Right forelimb (tissue), 1 donor: Measurements from ENCODE around the gene NRG3.

Experiments used
- DNase-seq: peaks from one replicate; pipeline ENCODE4 v3.0.0-alpha.2; 2018

Gene NRG3

DNA sequence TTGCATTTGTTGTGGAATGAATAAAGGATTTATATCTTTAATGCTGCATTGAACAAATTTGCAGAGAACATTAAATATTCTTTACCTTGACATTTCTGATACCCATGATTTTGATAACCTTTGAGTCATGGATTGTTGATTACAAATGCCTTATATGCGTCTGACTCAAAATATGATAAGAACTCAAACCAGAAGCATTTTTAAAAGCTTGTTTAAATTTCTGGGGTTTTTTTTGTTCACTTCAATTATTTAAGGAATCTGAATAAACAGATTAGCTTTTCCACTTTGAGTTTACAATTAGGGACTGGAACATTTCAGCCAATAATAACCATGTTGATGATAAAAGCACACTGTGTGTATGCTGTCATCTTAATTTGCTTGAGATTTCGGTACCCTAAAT, 253.5 kb downstream of the NRG3 start:
- DNase-seq = no peak

GRCh38 chr10:82136103-82136502, 261.1 kb downstream of the NRG3 start:
- DNase-seq = no peak

GRCh38 chr10:82144153-82144552, 269.2 kb downstream of the NRG3 start:
- no peak for DNase-seq

GRCh38 chr10:82148764-82149163, 273.8 kb downstream of the NRG3 start:
- no peak for DNase-seq

DNA sequence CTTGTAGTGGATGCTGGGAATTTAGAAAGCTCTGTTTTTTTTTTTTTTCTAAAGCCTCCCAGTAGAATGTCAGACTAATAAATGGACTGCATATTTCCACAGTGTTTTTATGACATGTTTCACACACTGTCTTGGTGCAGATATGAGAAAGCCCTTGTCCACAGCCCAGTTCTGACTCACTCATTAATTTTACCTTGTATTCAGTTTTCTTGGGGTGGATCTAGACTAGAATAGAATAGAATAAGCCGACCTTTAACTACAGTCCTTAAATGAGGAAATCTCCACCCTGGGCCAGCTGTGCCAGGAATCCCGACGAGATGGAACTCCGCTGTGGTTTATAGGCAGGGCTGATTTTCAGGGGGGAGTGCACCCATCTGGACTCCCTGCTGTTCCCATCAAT, 274.7 kb downstream of the NRG3 start:
- DNase-seq = no peak

- DNase-seq = no peak
Measured at GRCh38 chr10:82150123-82150900, 275.3 kb downstream of the NRG3 start.

- no peak for DNase-seq
Measured at GRCh38 chr10:82160307-82160706, 285.3 kb downstream of the NRG3 start.

DNA sequence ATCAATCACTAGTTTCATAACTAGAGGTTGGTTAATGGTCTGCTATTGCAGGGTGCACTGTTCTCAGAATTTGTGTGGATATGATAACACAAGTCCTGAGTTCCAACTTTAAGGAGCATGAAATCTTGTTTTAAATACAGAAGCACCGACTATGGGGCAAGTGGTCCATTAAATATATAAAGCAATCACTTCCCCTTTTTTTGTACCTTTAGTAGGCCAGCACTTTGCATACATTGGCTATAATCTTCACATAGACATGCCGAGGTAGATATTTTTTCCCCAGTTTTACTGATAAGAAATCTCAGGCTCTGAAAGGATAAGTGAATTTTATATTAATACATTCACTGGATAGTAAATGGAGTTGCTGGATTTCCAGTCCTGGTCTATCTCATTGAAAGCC, 286.3 kb downstream of the NRG3 start:
- no peak for DNase-seq

- DNase-seq = no peak
Measured at GRCh38 chr10:82162549-82163195, 287.7 kb downstream of the NRG3 start.

GRCh38 chr10:82171899-82172298, 296.9 kb downstream of the NRG3 start:
- DNase-seq = no peak

- no peak for DNase-seq
Measured at GRCh38 chr10:82176587-82176986, 301.6 kb downstream of the NRG3 start.

- no peak for DNase-seq
Measured at GRCh38 chr10:82190432-82191260, 315.7 kb downstream of the NRG3 start.

DNA sequence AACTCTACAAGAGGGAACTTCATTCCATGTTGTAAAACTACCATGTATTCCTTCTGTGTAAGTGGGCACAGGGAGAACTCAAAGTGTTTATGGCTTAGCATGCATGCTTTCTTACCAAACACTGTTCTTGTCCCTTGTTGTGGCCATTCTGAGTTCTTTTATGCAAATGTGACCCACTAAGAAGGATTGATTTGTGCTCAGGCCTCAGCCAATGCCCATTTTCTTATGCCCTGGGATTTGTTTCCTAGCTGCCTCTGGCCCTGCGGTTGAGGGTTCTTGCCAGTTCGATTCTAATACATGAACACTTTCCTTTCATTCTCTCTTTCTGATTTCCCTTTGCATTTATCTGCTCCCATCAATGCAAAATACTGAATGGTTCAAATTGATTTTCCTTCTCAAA, 316.7 kb downstream of the NRG3 start:
- DNase-seq = no peak

GRCh38 chr10:82192665-82193064, 317.7 kb downstream of the NRG3 start:
- DNase-seq = no peak

DNA sequence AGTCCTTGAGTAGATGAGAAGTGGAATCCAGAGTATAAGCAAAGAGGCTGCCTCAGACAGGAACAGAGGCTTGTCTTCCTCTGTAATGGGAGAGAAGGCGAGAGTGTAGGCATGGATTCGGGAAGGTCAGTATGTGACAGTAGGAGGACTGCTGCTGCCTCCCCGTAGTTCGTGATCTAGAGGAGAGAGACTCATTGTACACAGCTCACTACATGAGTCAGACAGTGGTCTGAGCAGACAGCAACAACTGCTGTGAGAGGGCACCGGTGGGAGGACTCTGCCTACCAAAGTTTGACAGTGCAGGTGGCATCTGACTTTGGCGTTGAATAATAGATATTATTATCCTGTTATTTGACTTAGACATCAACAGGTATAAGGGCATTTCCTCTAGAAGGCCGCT, 319.4 kb downstream of the NRG3 start:
- no peak for DNase-seq

DNA sequence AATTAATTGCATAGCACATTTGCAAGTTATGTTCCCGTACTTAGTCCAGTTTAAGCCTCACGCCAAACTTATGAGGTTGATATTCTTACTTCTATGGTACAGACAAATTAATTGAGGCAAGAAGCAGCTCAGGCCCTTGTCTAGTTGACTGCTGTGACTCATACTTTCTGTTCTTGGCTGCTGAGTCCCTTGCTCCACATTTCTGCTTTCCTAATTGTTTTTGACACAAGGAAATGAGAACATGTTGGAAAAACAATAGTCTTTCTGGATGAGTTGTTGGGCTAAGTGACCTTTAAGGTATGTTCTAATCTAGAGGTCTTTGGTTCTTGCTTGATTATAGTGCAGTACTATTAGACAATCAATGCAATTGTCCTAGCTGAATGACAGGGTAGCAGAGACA, 331.8 kb downstream of the NRG3 start:
- DNase-seq = no peak

DNA sequence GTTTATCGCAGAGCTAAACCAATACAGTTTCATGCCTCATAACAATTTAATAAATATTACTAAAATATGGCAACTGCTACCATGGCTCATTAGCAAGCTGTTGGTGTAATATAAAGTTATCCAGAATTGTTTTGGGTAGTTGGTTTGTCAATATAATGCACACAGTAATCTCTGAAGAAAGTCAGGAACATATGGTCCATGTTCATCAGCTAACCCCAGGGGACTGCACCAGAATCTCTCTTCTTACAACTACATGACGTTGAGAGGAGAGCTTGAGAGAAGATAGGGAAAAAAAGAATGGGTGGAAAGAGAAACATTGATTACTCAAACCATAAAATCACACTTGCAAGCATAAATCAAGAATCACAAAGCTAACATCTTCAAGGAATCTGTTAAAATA, 333.7 kb downstream of the NRG3 start:
- no peak for DNase-seq

DNA sequence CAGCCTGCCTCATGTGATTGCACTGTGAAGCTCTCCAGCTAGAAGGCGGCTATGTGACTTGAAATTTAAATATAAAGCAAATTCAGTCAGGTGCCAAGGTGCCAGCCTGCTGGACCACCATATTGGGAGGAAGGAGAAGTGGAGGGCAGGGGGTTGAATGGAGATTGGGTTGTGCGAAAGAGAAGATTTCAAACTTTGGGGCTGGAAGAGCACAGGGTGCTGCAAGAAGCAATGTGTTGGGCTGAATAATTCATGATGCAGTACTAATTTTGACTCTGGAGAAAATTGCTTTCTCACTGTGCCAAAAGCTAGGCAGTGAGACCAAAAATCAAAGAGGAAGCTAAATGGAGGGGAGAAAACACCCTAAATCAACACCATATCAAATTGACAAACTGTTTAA, 335.3 kb downstream of the NRG3 start:
- no peak for DNase-seq

DNA sequence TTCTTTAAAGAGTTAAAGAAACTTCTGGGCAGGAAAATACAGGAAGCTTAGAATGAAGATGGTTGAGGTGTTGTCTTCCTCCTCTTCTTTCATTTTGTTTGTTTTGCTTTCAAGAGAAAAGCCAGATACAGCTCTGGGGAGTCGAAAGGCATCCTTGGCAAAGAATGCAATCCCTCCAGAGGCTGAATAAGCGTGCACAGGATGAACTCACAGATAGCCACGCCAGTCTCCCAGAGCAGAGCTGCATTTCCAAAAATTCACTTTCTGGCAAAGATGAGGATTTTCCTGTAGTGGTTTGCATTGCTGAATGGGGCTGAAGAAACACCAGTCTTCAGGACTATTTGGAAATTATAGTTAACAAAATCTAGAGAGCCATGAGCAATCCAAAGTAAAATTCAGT, 336.4 kb downstream of the NRG3 start:
- DNase-seq = no peak

- no peak for DNase-seq
Measured at GRCh38 chr10:82212753-82213152, 337.8 kb downstream of the NRG3 start.

DNA sequence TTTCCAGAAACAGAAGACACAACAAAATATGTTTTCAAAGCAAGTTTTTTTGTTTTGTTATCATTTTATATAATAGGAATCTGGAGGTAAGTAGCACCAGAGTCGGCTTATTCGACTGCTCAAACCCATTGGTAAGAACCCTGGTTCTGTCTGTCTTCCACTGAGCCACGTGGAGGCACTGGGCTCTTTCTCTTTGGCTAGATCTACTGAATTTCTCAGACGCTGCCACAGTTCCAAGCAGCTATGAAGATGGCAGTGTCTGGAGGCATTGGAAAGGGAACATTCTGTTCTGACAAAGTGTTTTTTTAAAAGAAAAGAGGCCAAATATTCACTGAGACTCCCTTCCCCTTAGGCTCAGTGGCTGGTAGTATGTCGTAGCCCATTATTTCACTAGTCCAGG, 338.8 kb downstream of the NRG3 start:
- DNase-seq = no peak

DNA sequence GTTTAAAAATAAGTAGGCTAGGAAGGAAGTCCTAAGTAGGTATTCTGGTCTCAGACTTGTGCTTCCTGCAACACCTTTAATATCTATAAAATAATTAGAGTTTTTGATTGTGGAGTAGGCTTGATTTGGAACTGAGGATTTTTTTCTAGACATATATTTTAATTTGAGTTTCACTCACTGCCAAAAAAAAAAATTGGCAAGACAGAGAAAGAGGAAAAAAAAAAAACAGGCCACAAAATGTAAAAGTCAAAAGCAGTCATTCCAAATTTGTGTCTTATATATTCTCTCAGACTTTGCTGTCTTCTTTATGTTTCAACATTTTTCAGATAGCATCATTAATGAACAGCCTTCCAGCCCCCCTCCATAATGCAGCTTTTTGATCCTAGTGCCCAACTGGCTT, 346.1 kb downstream of the NRG3 start:
- DNase-seq = no peak

DNA sequence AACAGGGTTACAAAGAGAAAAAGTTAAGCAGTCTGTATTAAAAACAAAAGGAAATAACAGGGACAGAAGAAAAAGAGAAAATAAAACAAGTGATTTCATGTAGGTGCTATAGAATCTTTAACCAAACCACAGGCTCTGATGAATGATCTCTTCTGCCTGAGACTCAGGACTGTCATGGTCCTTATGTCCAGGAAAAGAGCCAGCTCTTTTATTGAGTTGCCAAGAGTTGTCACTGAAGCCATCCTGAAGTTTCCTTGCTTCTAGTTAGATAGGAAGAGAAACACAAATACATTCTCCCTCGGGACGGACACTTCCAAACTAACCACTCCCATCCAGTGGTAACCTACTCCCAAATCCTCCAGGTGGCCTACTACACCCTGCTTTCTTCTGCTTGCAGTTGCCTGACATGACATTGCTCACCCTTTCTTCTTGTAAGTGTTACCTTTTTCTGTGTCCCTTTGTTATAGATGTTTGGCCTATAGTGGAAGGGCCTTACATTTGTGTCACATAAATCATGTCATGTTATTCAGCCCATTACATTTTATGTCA, 346.7 kb downstream of the NRG3 start:
- DNase-seq = no peak

GRCh38 chr10:82228701-82229100, 353.7 kb downstream of the NRG3 start:
- DNase-seq = no peak
